A673 (cell line): Measurements from ENCODE around the gene ZNF610. TPM values are rescaled to one million over a fixed set of nuclear protein-coding genes. Genes with fewer than 3 reads are reported as not detected.

Experiments used
- BruUV-seq: library from RNA; stranded (reverse); fragments of 400-500 nt; replicated peaks from 2 replicates; lab custom pipeline; 2021; lab: Mats Ljungman, UMichigan
- CTCF ChIA-PET: fragments of 300-600 bp; sonication (Branson Sonifier 250); formaldehyde crosslinking; loops from one replicate; lab custom pipeline; 2022; ENCODE audit warnings: antibody characterized with exemption; lab: Charles Lee
- POLR2A ChIA-PET: fragments of 300-600 bp; sonication (Branson Sonifier 250); formaldehyde crosslinking; loops from one replicate; lab custom pipeline; 2022; ENCODE audit warnings: antibody characterized with exemption; ENCODE audit not compliant: low non-redundant PET; lab: Charles Lee
- DNase-seq: peaks from one replicate; pipeline ENCODE4 v3.0.0-alpha.2; 2015; ENCODE audit warnings: low spot score
- H3K27ac ChIP-seq: fragments of 200-600 bp; sonication (generic); 2 replicates; pipeline ENCODE4 v1.5.1; 2016; ENCODE audit warnings: mixed run types, low read depth, mild to moderate bottlenecking, mixed read lengths, antibody characterized with exemption, low read length; ENCODE audit not compliant: poor library complexity, severe bottlenecking
- H3K27me3 ChIP-seq: fragments of 200-600 bp; sonication (generic); replicated peaks from 2 replicates; pipeline ENCODE4 v1.6.1; 2017; ENCODE audit warnings: mixed run types, low read depth, mild to moderate bottlenecking, mixed read lengths, antibody characterized with exemption, low read length; ENCODE audit not compliant: insufficient read depth, poor library complexity
- H3K36me3 ChIP-seq: fragments of 200-600 bp; sonication (generic); 2 replicates; pipeline ENCODE4 v1.6.1; 2016; ENCODE audit warnings: mixed run types, mild to moderate bottlenecking, mixed read lengths, antibody characterized with exemption, low read length; ENCODE audit not compliant: insufficient read depth, poor library complexity, severe bottlenecking
- H3K4me1 ChIP-seq: fragments of 200-600 bp; sonication (generic); 2 replicates; pipeline ENCODE4 v1.6.1; 2017; ENCODE audit warnings: mixed run types, mild to moderate bottlenecking, mixed read lengths, antibody characterized with exemption, low read length; ENCODE audit not compliant: insufficient read depth, poor library complexity, severe bottlenecking
- H3K4me3 ChIP-seq: fragments of 200-600 bp; sonication (generic); 2 replicates; pipeline ENCODE4 v1.5.1; 2016; ENCODE audit warnings: low read depth, mixed run types, mild to moderate bottlenecking, mixed read lengths, low read length; ENCODE audit not compliant: poor library complexity, severe bottlenecking
- H3K9me3 ChIP-seq: fragments of 200-600 bp; sonication (generic); 2 replicates; pipeline ENCODE4 v1.6.1; 2016; ENCODE audit warnings: mixed run types, low read depth, mild to moderate bottlenecking, mixed read lengths, antibody characterized with exemption, low read length; ENCODE audit not compliant: poor library complexity, severe bottlenecking
- EZH2 ChIP-seq: fragments of 200-600 bp; sonication (generic); IDR thresholded peaks from 2 replicates; pipeline ENCODE4 v1.6.1; 2017; ENCODE audit warnings: borderline replicate concordance, low read depth, mild to moderate bottlenecking, mixed read lengths, antibody characterized with exemption, low read length; ENCODE audit not compliant: poor library complexity, severe bottlenecking
- intact Hi-C: fragments of 100-400 bp; cut with micrococcal nuclease; formaldehyde crosslinking; loops from one replicate; pipeline ENCODE4 v1.10.0; 2022; ENCODE audit not compliant: unreplicated experiment
- total RNA-seq: library from RNA; stranded (reverse); gene quantifications from 2 replicates; pipeline ENCODE4 v1.2.3, GENCODE V29; 2021
- TF ChIP-seq, protein P1 (sequence below): fragments of 300-800, 200-600 bp; sonication (generic); conservative IDR thresholded peaks from 2 replicates; pipeline ENCODE4 v1.5.1; 2017; ENCODE audit warnings: low read depth, mild to moderate bottlenecking, antibody characterized with exemption, low read length, moderate library complexity, mixed read lengths

Gene ZNF610
- total RNA-seq, 1 experiment from 2014 or later: 3.4 TPM

DNA sequence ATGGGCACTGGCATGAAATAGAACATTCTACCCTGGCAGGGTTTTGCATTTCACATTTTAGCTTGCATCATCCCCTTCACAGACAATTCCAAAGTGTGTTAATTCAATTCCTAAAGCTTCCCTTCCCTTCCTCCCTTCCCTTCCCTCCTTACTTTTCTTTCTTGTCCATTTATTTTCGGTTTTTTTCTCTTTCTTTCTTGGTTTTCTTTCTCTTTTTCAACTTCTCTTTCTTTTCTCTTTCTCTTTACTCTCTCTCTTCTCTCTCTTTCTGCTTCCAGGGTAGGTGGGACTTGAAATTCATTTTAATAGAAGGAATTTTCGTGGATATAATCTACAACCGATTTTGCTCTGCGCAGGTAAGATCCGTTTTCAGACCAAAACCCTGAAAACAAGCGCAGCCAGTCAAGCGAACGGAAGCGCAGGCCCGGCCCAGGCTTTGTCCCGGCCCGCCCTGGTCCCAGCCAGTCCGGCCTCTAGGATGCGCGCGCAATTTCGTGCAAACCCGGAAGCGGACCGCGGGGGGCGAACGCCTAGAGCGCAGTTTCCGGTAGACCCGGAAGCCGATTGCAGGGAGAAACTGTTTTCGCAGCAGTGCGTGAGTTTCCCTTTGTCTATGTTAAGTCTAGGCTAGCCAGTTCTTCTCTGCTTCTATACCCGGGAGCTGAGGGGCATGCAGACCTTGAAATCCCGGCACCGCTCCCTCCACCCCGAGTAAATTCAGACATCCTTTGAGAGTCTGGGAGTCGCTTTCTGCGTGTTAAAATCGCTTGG lies 61.5 kb downstream of the ZNF610 start, which contains the start of gene ZNF528:
Gene ZNF528 (plus strand): TSS at position 540 of the 771 bp plus-strand sequence. CDS start 4,165 bp downstream, outside the sequence.
- no peaks in the 10 kb centered on the region for H3K36me3 ChIP-seq

DNA sequence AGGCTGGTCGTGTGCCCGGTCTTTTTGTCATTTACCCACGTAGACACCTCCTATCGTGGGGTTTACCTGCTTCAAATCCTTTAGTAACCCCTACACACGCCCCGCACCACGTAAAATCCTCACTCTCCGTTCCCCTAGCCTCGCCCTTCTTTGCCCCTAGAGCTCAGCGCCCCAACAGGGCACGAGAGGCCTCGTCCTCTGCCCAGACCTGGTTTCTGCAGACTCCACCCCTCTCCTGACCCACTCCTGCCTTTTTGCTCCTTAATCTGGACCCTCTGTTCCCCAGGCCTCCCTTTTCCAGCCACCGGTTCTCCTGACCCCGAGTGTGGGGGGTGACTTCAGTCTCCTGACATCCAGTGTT lies 62.0 kb downstream of the ZNF610 start:
- H3K27ac ChIP-seq: no peak overlapping the region
- no peak for DNase-seq
- H3K4me1 ChIP-seq: no peaks in the 10 kb centered on the region
- intact Hi-C loops: no loop called here
- no peaks in the 10 kb centered on the region for H3K36me3 ChIP-seq
- H3K9me3 ChIP-seq: peaks cover 27% of the 10 kb centered on the region
- no peak for TF ChIP-seq EZH2
- TF ChIP-seq, protein P1, sequence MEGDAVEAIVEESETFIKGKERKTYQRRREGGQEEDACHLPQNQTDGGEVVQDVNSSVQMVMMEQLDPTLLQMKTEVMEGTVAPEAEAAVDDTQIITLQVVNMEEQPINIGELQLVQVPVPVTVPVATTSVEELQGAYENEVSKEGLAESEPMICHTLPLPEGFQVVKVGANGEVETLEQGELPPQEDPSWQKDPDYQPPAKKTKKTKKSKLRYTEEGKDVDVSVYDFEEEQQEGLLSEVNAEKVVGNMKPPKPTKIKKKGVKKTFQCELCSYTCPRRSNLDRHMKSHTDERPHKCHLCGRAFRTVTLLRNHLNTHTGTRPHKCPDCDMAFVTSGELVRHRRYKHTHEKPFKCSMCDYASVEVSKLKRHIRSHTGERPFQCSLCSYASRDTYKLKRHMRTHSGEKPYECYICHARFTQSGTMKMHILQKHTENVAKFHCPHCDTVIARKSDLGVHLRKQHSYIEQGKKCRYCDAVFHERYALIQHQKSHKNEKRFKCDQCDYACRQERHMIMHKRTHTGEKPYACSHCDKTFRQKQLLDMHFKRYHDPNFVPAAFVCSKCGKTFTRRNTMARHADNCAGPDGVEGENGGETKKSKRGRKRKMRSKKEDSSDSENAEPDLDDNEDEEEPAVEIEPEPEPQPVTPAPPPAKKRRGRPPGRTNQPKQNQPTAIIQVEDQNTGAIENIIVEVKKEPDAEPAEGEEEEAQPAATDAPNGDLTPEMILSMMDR: no peak
- BruUV-seq: no TSS peak
- no peaks in the 10 kb centered on the region for H3K27me3 ChIP-seq
- POLR2A ChIA-PET: no interaction called here
- CTCF ChIA-PET: no interaction called here
- H3K4me3 ChIP-seq: peak overlapping the region; percentile 40

More for the DNA sequence above, 61.5 kb downstream of the ZNF610 start, which contains the start of gene ZNF528:
- no peak within 1 kb of the TSS for H3K27ac ChIP-seq
- H3K27me3 ChIP-seq: no peaks in the 10 kb centered on the region
- peaks cover 27% of the 10 kb centered on the region for H3K9me3 ChIP-seq
- ChIA-PET POLR2A (no interaction called here), CTCF (no interaction called here)
- peak; percentile 83 for DNase-seq
- TF ChIP-seq, protein P1: no peak
- TF ChIP-seq EZH2: no peak
- no peaks in the 10 kb centered on the region for H3K4me1 ChIP-seq
- peak within 1 kb of the TSS; percentile 40 for H3K4me3 ChIP-seq
- intact Hi-C loops: no loop called here
- BruUV-seq: no TSS peak

DNA sequence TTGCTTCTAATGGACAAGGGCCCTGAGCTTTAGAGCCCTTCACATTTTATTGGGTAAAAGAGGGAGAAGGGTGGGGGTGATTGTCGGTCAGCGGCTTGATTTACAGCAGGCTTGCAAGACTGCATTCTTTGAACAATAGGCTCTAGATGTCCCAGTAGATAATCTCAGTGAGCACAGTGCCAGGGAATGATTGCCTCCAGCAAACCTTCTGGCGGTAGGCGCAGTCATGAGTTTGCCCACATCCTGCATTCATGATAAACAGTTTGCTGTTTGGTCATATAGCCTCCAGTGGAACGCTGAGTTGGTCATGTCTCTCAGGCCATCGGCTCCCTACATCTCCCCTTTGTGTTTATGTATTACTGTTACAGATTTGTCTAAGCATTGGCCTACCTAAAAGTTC lies 74.2 kb downstream of the ZNF610 start:
- ChIA-PET POLR2A (no interaction called here), CTCF (no interaction called here)
- Histone ChIP-seq H3K36me3 (no peaks in the 10 kb centered on the region), H3K4me3 (no peak overlapping the region), H3K27me3 (no peaks in the 10 kb centered on the region), H3K4me1 (no peaks in the 10 kb centered on the region), H3K9me3 (peaks cover 20% of the 10 kb centered on the region), H3K27ac (no peak overlapping the region)
- TF ChIP-seq, protein P1: no peak
- TF ChIP-seq EZH2: no peak
- no TSS peak for BruUV-seq
- intact Hi-C loops: no loop called here
- no peak for DNase-seq
